Thyroid gland (tissue), 4 donors: Measurements from ENCODE around the gene TTLL10. TPM values are rescaled to one million over a fixed set of nuclear protein-coding genes. Genes with fewer than 3 reads are reported as not detected.

Experiments used
- DNase-seq, 2 donors: peaks; one replicate each; pipeline ENCODE4 v3.0.0-alpha.2; 2019
- H3K27ac ChIP-seq, 3 donors: fragments of 200-600 bp; sonication (generic); 1 replicate in 2 of 3; 2 replicates in 1 of 3; pipeline ENCODE4 v1.5.1; 2016 to 2019; ENCODE audit warnings: mild to moderate bottlenecking in 1 of 3, moderate library complexity in 1 of 3
- H3K27me3 ChIP-seq: fragments of 200-600 bp; sonication (generic); one replicate; pipeline ENCODE4 v1.5.1; 2019
- H3K36me3 ChIP-seq, 2 donors: fragments of 200-600 bp; sonication (generic); one replicate each; pipeline ENCODE4 v1.5.1; 2016 to 2019
- H3K4me1 ChIP-seq, 2 donors: fragments of 200-600 bp; sonication (generic); one replicate each; pipeline ENCODE4 v1.5.1; 2017 to 2019
- H3K4me3 ChIP-seq, 3 donors: fragments of 200-600 bp; sonication (generic); replicated peaks in 1 of 3; 1 replicate in 2 of 3; 2 replicates in 1 of 3; pipeline ENCODE4 v1.5.1; 2016; ENCODE audit warnings: mild to moderate bottlenecking in 1 of 3
- H3K9me3 ChIP-seq: fragments of 200-600 bp; sonication (generic); one replicate; pipeline ENCODE4 v1.5.1; 2017
- POLR2A ChIP-seq, 2 donors: fragments of 450-650 bp; IDR thresholded peaks; one replicate each; pipeline ENCODE4 v1.6.1; 2017; ENCODE audit warnings: antibody characterized with exemption in 2 of 2, mild to moderate bottlenecking in 2 of 2, moderate library complexity in 1 of 2
- WGBS, 2 donors: methylation state at CpG; one replicate each; pipeline ENCODE4 v1.1.5; 2017; 5-methylcytosine and 5-hydroxymethylcytosine counted together
- intact Hi-C: fragments of 100-400 bp; cut with DNase I; formaldehyde crosslinking; loops from one replicate; pipeline ENCODE4 v1.15.1; 2023
- total RNA-seq, 4 donors: library from RNA; depleted of rRNA; stranded (reverse); fragments of >200 nt; gene quantifications; one replicate each; pipeline ENCODE4 v1.2.3, GENCODE V29; 2016
- TF ChIP-seq, protein P1 (sequence below), 6 experiments: fragments of 200-600 bp in 3 of 6; fragments of 450-650 bp in 3 of 6; sonication (generic) in 3 of 6; IDR thresholded peaks; one replicate each; pipeline ENCODE4 v1.5.1; 2016 to 2019; ENCODE audit warnings: antibody characterized with exemption in 6 of 6, mild to moderate bottlenecking in 2 of 6, inconsistent platforms in 1 of 6, moderate library complexity in 1 of 6

Gene TTLL10
- total RNA-seq, 4 donors from 2014 or later = 0.13 to 0.29 TPM; not detected in 2

DNA sequence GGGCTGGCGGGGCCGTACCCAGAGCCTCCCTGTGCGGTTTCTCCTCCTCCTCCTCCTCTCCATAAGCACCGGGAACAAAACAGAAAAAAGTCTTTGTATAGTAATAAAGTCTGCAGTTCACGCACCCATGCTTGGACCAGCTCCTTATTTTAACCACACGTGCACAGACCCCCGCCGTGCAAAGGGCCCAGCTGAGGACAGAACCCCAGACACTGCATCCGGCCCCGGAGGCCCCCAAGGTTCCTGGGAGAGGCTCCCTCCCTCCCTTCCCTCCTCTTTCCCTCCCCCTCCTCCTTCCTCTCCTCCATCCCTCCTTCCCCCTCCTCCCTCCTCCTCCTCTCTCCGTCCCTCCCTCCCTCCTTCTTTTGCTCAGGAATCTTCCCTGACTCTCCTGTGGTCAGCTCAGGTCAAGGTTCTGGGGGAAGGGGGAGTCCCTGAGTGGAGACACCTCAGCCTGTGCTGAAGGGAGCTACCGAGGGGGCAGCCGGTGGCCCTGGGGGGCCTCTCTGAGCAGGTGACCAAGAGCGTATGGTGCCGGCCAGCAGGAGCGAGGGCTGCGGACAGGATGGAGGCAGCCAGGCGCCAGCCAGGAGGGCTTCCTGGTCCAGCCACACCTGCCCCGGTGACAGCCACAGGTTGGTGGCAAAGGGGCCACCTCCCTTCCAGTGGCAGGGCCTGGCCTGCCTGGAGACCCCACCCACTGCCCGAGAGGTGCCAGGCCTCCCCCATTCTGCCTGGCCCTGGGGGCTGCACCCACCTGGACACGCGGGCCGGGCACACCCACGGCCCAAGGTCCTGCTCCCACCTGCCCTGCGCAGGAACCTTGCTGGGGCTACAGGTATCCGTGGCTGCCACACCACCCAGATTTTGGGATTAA lies 3.2 kb upstream of the TTLL10 start:
- 65 to 72% methylated on average over 19 to 21 of the region's 26 CpGs for WGBS, 2 donors
- no peaks in the 10 kb centered on the region for H3K9me3 ChIP-seq
- DNase-seq = no peak
- intact Hi-C loops = no loop called here
- peaks cover 0 to 1% of the 10 kb centered on the region in 2 donors for H3K4me1 ChIP-seq
- no peaks in the 10 kb centered on the region for H3K27me3 ChIP-seq
- no peaks in the 10 kb centered on the region for H3K36me3 ChIP-seq
- no peak overlapping the region for H3K27ac ChIP-seq
- TF ChIP-seq POLR2A (IDR thresholded peaks at IDR 0.05) = no peak
- TF ChIP-seq, protein P1, sequence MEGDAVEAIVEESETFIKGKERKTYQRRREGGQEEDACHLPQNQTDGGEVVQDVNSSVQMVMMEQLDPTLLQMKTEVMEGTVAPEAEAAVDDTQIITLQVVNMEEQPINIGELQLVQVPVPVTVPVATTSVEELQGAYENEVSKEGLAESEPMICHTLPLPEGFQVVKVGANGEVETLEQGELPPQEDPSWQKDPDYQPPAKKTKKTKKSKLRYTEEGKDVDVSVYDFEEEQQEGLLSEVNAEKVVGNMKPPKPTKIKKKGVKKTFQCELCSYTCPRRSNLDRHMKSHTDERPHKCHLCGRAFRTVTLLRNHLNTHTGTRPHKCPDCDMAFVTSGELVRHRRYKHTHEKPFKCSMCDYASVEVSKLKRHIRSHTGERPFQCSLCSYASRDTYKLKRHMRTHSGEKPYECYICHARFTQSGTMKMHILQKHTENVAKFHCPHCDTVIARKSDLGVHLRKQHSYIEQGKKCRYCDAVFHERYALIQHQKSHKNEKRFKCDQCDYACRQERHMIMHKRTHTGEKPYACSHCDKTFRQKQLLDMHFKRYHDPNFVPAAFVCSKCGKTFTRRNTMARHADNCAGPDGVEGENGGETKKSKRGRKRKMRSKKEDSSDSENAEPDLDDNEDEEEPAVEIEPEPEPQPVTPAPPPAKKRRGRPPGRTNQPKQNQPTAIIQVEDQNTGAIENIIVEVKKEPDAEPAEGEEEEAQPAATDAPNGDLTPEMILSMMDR (IDR thresholded peaks at IDR 0.05) = no peak
- H3K4me3 ChIP-seq = no peak overlapping the region

DNA sequence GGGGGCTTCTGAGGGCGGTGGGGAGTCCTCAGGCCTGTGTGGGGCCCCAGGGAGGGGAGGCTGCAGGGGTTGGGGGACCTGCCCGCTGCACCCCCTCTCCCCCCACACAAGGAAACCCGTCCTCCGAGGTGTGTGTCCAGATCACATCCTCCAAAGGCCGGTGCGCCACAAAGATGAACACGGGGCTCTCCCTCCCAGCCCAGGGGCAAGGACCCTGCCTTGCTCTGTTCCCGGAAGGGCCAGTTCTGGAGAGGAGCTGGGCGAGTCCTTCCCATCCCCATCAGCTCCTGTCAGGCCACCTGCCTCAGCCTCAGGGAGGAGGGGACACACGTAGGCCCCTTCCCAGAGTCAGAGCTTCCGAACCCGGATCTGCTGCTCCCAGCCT lies 2.5 kb upstream of the TTLL10 start:
- TF ChIP-seq, protein P1 (IDR thresholded peaks at IDR 0.05) = no peak
- no peak for TF ChIP-seq POLR2A (IDR thresholded peaks at IDR 0.05)
- Histone ChIP-seq H3K9me3 (no peaks in the 10 kb centered on the region), H3K4me1 (no peaks in the 10 kb centered on the region), H3K36me3 (no peaks in the 10 kb centered on the region), H3K4me3 (no peak overlapping the region), H3K27ac (no peak overlapping the region), H3K27me3 (no peaks in the 10 kb centered on the region)
- intact Hi-C loops = no loop called here
- no peak for DNase-seq
- WGBS, 2 donors = 63 to 90% methylated on average over 4 to 5 of the region's 12 CpGs

DNA sequence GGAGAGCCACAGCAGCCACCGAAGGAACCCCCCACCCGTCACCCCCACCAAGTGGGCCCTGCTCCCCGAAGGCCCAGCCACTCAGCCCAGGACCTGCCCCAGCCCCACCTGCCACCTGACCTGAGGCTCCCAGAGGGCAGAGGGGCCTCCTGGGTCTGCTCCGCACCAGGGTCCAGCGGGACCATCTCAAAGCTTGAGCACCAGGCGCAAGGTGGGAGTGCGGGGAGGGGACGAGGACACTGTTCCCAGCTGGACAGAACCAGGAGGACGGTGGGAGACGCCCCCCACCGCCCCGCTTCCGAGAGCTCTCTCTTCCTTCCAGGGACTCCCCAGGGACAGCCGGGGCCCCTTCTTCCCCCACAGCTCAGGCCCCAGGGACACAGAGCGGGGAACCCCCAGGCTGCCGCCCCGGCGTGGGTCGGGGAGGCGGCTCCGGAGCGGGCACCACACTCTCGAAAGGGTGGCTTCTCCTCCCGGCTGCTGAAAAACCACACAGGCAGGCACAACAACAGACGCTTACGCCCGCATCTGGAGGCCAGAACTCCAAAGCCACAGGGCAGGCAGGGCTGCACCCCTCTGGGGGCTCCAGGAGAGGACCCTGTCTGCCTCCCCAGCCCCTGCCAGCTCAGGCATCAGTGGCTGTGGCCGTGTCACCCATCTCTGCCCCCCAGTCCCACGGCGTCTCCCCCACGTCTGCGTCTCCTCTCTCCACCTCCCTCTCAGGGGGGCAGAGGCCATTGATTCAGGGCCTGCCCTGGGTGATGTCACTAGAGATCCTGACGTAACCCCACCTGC lies 1.9 kb upstream of the TTLL10 start:
- Histone ChIP-seq H3K27me3 (no peaks in the 10 kb centered on the region), H3K27ac (no peak overlapping the region), H3K9me3 (no peaks in the 10 kb centered on the region), H3K4me3 (no peak overlapping the region), H3K36me3 (no peaks in the 10 kb centered on the region), H3K4me1 (no peaks in the 10 kb centered on the region)
- DNase-seq = no peak
- TF ChIP-seq POLR2A (IDR thresholded peaks at IDR 0.05) = no peak
- TF ChIP-seq, protein P1 (IDR thresholded peaks at IDR 0.05) = no peak
- intact Hi-C loops = no loop called here
- WGBS, 2 donors = 86 to 91% methylated on average over 25 of the region's 33 CpGs

DNA sequence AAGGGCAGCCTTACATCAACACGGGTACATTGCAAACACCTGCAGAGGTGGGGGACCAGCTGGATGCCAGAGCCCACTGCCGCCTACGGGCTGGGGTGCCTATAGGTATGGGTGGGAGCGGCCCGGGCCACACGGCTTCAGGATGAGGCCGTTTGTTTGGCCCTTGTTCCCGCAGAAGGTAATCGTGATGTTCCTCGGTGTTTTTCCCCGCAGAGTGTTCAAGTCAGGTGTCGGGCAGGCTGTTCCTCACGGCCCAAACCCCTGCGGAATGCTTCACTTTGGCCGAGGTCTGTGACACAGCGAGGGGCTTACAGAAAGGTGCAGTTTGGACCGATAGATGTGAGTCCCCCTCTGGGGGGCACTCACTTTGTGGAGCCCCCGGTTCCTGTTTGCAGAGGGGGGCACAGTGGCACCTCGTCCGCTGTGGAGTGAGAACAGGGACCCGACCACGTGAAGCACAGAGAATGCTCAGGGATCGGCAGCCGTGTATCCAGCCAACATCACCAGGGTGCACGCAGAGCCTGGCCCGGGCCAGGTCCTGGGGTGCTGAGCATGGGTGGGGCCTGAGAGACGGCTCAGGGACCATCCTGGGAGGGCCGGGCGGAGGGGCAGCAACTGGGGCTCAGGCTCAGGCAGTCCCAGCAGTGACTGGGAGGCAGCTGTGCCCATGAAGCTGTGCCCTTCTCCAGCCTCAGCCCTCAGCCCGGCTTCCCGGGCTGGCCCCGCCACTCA lies 453 bp upstream of the TTLL10 start:
- H3K9me3 ChIP-seq = no peaks in the 10 kb centered on the region
- no peak overlapping the region for H3K4me3 ChIP-seq
- intact Hi-C loops = no loop called here
- H3K27ac ChIP-seq = no peak overlapping the region
- TF ChIP-seq, protein P1 (IDR thresholded peaks at IDR 0.05) = no peak
- TF ChIP-seq POLR2A (IDR thresholded peaks at IDR 0.05) = no peak
- no peaks in the 10 kb centered on the region for H3K4me1 ChIP-seq
- DNase-seq = no peak
- no peaks in the 10 kb centered on the region for H3K36me3 ChIP-seq
- H3K27me3 ChIP-seq = no peaks in the 10 kb centered on the region
- 57 to 60% methylated on average over 14 to 16 of the region's 32 CpGs for WGBS, 2 donors
